Neural cell (in vitro differentiated cells): ENCODE measurements around the gene HDAC5. TPM values are rescaled to one million over a fixed set of nuclear protein-coding genes. Genes with fewer than 3 reads are reported as not detected.

Experiments used
- H2AFZ ChIP-seq: fragments of 200-600, 300-800 bp; sonication (generic), shearing (Covaris generic); 2 replicates; pipeline ENCODE4 v1.6.0; 2014; ENCODE audit warnings: low read depth, mild to moderate bottlenecking, antibody characterized with exemption, low read length, moderate library complexity
- H3F3A ChIP-seq: fragments of 200-600 bp; shearing (Covaris generic); 2 replicates; pipeline ENCODE4 v1.6.1; 2016; ENCODE audit warnings: mild to moderate bottlenecking, moderate library complexity, mixed read lengths, antibody characterized with exemption, low read length; ENCODE audit not compliant: insufficient read depth, poor library complexity, severe bottlenecking
- H3K27ac ChIP-seq: fragments of 200-600, 300-800 bp; sonication (generic), shearing (Covaris generic); 2 replicates; pipeline ENCODE4 v1.5.1; 2014; ENCODE audit warnings: mild to moderate bottlenecking, low read length, moderate library complexity
- H3K27me3 ChIP-seq: fragments of 300-800, 200-600 bp; sonication (generic), shearing (Covaris generic); 2 replicates; pipeline ENCODE4 v1.6.0; 2014; ENCODE audit warnings: mild to moderate bottlenecking, low read depth, low read length, moderate library complexity; ENCODE audit not compliant: insufficient read depth
- H3K36me3 ChIP-seq: fragments of 300-800, 200-600 bp; sonication (generic), shearing (Covaris generic); 2 replicates; pipeline ENCODE4 v1.5.1; 2014; ENCODE audit warnings: mild to moderate bottlenecking, antibody characterized with exemption, low read length, moderate library complexity; ENCODE audit not compliant: insufficient read depth
- H3K4me2 ChIP-seq: fragments of 300-800, 200-600 bp; sonication (generic), shearing (Covaris generic); 2 replicates; pipeline ENCODE4 v1.6.0; 2014; ENCODE audit warnings: mild to moderate bottlenecking, low read length
- H3K4me3 ChIP-seq: fragments of 300-800, 200-600 bp; sonication (generic), shearing (Covaris generic); 2 replicates; pipeline ENCODE4 v1.5.1; 2014; ENCODE audit warnings: mild to moderate bottlenecking, low read length, moderate library complexity
- H3K79me2 ChIP-seq: fragments of 200-600 bp; shearing (Covaris generic); replicated peaks from 2 replicates; pipeline ENCODE4 v1.6.0; 2014; ENCODE audit warnings: mild to moderate bottlenecking, low read length, moderate library complexity; ENCODE audit not compliant: insufficient read depth
- H3K9ac ChIP-seq: fragments of 300-800, 200-600 bp; sonication (generic), shearing (Covaris generic); 2 replicates; pipeline ENCODE4 v1.6.1; 2016; ENCODE audit warnings: mild to moderate bottlenecking, low read length, mixed read lengths
- H3K9me2 ChIP-seq: fragments of 200-600 bp; shearing (Covaris generic); 2 replicates; pipeline ENCODE4 v1.6.1; 2016; ENCODE audit warnings: mild to moderate bottlenecking, low read length, mixed read lengths; ENCODE audit not compliant: insufficient read depth
- H3K9me3 ChIP-seq: fragments of 200-600, 300-800 bp; sonication (generic), shearing (Covaris generic); 2 replicates; pipeline ENCODE4 v1.6.1; 2016; ENCODE audit warnings: mild to moderate bottlenecking, mixed run types, low read length, moderate library complexity, mixed read lengths
- H4K20me1 ChIP-seq: fragments of 200-600 bp; shearing (Covaris generic); 2 replicates; pipeline ENCODE4 v1.6.1; 2016; ENCODE audit warnings: mild to moderate bottlenecking, mixed run types; ENCODE audit not compliant: insufficient read depth
- POLR2AphosphoS5 ChIP-seq: IDR thresholded peaks from 2 replicates; pipeline ENCODE4 v1.6.1; 2012
- SMC3 ChIP-seq: fragments of 450-650 bp; conservative IDR thresholded peaks from 2 replicates; pipeline ENCODE4 v1.6.1; 2014; ENCODE audit warnings: antibody characterized with exemption, mild to moderate bottlenecking, moderate library complexity; ENCODE audit not compliant: poor library complexity
- TAF1 ChIP-seq: IDR thresholded peaks from 2 replicates; pipeline ENCODE4 v1.6.1; 2012; ENCODE audit warnings: low read depth
- polyA plus RNA-seq: library from polyadenylated mRNA; depleted of rRNA; stranded (reverse); fragments of >200 nt; gene quantifications from 2 replicates; pipeline ENCODE4 v1.2.3, GENCODE V29; 2014
- TF ChIP-seq, protein P1 (sequence below): fragments of 450-650 bp; IDR thresholded peaks from 2 replicates; pipeline ENCODE4 v1.5.1; 2014; ENCODE audit warnings: antibody characterized with exemption, mild to moderate bottlenecking, moderate library complexity; ENCODE audit not compliant: poor library complexity, severe bottlenecking
- TF ChIP-seq, protein P2 (sequence below): IDR thresholded peaks from 2 replicates; pipeline ENCODE4 v1.6.1; 2012; ENCODE audit warnings: borderline replicate concordance

HDAC5 gene
- polyA plus RNA-seq, 1 donor from 2014 or later, result 97.8 TPM

DNA sequence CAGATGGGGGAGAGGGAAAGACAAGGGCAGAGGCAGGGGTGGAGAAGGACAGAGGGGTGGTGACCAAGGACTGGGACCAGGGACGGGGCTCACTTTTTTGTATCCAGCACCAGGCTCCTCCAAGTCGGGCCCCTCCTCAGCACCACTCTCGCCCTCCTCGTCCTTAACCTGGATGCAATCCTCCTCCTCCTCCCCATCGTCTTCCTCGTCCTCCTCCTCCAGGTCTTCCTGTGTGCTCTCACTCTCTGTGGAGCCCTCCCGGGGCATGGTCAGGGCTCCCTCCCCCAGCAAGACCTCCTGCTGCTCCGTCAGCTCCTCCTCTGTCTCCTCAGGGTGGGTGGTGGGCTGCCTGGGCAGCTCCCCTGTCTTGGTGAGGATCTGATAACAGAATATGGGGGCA lies 36.1 kb downstream of the HDAC5 start:
- Histone ChIP-seq H2AFZ (no peak overlapping the region), H3F3A (no peaks in the 10 kb centered on the region), H4K20me1 (no peaks in the 10 kb centered on the region), H3K79me2 (no peaks in the 10 kb centered on the region), H3K4me2 (no peak overlapping the region), H3K27ac (peak overlapping the region; percentile 24), H3K9me3 (no peaks in the 10 kb centered on the region), H3K27me3 (no peaks in the 10 kb centered on the region), H3K4me3 (no peak overlapping the region), H3K9ac (peak overlapping the region; percentile 46), H3K36me3 (no peaks in the 10 kb centered on the region), H3K9me2 (no peaks in the 10 kb centered on the region)
- TF ChIP-seq POLR2AphosphoS5 (peak; percentile 2), TAF1 (no peak)

DNA sequence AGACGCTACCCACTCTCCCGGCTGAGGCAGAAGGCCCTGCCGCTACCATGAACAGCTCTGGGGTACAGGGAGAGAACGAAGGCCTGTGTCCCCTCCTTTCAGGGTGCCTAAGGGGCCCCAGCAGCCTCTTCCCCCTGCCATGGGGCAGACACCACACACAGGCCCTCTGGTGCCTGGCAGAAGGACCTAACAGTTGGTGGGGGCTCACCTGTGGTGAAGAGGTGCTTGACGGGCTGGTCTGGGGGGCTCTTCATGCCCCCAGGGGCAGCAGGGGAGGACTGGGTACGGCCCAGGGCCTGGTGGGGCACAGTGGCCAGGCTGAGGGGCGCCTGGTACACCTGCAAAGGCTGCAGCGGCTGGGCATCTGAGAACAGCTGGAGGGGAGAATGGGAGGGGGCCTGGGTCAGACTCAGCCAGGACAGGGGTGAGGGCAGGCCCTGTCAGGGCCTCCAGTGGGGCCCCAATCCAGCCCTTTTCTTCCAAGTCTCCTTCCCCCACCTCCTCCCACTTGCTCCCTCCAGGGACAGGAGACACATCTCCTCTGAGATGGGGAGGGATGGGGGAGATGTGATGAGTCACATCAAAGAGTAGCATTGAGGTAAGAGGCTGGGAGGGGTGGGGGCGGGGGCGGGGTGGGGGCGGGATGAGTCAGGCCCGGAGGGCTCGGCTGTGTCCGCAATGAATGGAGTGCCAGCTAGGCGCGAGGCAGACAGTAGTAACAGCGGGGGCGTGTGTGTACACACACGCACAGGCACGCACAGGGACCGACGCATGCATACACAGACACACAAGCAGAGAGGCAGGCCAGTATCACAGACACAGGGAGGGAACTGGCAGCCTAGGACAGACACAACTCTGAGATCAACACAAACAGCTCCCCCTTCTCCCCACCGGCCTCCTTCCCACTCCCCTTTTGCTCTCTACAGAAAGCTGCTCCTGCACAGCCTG lies 36.8 kb downstream of the HDAC5 start:
- H3K9ac ChIP-seq, result peak overlapping the region; percentile 46

More for the DNA sequence above, 36.8 kb downstream of the HDAC5 start:
- Histone ChIP-seq H3K9me2 (no peaks in the 10 kb centered on the region), H3K79me2 (no peaks in the 10 kb centered on the region), H3K27ac (peak overlapping the region; percentile 24), H3K9me3 (no peaks in the 10 kb centered on the region), H3K4me2 (no peak overlapping the region), H3K36me3 (no peaks in the 10 kb centered on the region), H4K20me1 (no peaks in the 10 kb centered on the region), H3F3A (no peaks in the 10 kb centered on the region), H2AFZ (no peak overlapping the region), H3K27me3 (no peaks in the 10 kb centered on the region), H3K4me3 (no peak overlapping the region)
- TF ChIP-seq POLR2AphosphoS5 (peak; percentile 19), SMC3 (no peak), TAF1 (no peak)
- TF ChIP-seq, protein P1, sequence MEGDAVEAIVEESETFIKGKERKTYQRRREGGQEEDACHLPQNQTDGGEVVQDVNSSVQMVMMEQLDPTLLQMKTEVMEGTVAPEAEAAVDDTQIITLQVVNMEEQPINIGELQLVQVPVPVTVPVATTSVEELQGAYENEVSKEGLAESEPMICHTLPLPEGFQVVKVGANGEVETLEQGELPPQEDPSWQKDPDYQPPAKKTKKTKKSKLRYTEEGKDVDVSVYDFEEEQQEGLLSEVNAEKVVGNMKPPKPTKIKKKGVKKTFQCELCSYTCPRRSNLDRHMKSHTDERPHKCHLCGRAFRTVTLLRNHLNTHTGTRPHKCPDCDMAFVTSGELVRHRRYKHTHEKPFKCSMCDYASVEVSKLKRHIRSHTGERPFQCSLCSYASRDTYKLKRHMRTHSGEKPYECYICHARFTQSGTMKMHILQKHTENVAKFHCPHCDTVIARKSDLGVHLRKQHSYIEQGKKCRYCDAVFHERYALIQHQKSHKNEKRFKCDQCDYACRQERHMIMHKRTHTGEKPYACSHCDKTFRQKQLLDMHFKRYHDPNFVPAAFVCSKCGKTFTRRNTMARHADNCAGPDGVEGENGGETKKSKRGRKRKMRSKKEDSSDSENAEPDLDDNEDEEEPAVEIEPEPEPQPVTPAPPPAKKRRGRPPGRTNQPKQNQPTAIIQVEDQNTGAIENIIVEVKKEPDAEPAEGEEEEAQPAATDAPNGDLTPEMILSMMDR, result no peak
- TF ChIP-seq, protein P2, sequence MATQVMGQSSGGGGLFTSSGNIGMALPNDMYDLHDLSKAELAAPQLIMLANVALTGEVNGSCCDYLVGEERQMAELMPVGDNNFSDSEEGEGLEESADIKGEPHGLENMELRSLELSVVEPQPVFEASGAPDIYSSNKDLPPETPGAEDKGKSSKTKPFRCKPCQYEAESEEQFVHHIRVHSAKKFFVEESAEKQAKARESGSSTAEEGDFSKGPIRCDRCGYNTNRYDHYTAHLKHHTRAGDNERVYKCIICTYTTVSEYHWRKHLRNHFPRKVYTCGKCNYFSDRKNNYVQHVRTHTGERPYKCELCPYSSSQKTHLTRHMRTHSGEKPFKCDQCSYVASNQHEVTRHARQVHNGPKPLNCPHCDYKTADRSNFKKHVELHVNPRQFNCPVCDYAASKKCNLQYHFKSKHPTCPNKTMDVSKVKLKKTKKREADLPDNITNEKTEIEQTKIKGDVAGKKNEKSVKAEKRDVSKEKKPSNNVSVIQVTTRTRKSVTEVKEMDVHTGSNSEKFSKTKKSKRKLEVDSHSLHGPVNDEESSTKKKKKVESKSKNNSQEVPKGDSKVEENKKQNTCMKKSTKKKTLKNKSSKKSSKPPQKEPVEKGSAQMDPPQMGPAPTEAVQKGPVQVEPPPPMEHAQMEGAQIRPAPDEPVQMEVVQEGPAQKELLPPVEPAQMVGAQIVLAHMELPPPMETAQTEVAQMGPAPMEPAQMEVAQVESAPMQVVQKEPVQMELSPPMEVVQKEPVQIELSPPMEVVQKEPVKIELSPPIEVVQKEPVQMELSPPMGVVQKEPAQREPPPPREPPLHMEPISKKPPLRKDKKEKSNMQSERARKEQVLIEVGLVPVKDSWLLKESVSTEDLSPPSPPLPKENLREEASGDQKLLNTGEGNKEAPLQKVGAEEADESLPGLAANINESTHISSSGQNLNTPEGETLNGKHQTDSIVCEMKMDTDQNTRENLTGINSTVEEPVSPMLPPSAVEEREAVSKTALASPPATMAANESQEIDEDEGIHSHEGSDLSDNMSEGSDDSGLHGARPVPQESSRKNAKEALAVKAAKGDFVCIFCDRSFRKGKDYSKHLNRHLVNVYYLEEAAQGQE, result no peak
